Measurements from ENCODE around the gene PIK3R3. TPM values are rescaled to one million over a fixed set of nuclear protein-coding genes. Genes with fewer than 3 reads are reported as not detected.

The PIK3R3 gene
- total and polyA plus RNA-seq, 9 of the 15 experiments (the other 6 are each of a cell fraction or from before 2014, with no cell fraction given), result 1.4 to 7.7 (median 4.6) TPM

- TF ChIP-seq ZNF507 (tag; conservative IDR thresholded peaks at IDR 0.05) (no peak), NFYB (IDR thresholded peaks at IDR 0.05; ENCODE audit: extremely low read depth, insufficient read length) (peak; percentile 50), NR0B1 (IDR thresholded peaks at IDR 0.05; ENCODE audit: partially characterized antibody) (no peak), ELF2 (CRISPR knock-in tag; IDR thresholded peaks at IDR 0.05) (0 out of 2 replicates have a peak, but pooled peaks have one; percentile 8), CEBPB (tag; IDR thresholded peaks at IDR 0.05) (no peak), ZFP91 (CRISPR knock-in tag; IDR thresholded peaks at IDR 0.05) (0 out of 2 replicates have a peak, but pooled peaks have one; percentile 16), PCBP1 (IDR thresholded peaks at IDR 0.05; ENCODE audit: low read depth, low read length, poor library complexity, severe bottlenecking) (no peak), POLR2A (conservative IDR thresholded peaks at IDR 0.05) (no peak), HOMEZ (CRISPR knock-in tag; IDR thresholded peaks at IDR 0.05) (no peak), SIX5 (IDR thresholded peaks at IDR 0.05; ENCODE audit: borderline replicate concordance in 1 of 2, insufficient read depth in 1 of 2, low read depth in 1 of 2, low read length in 2 of 2) (no peak), BRD9 (IDR thresholded peaks at IDR 0.05; ENCODE audit: low read depth, partially characterized antibody) (no peak), NBN (IDR thresholded peaks at IDR 0.05; ENCODE audit: low read depth) (no peak), ZNF384 (IDR thresholded peaks at IDR 0.05; ENCODE audit: low read depth, low read length) (no peak), RBM34 (IDR thresholded peaks at IDR 0.05; ENCODE audit: borderline replicate concordance, insufficient read depth, low read length) (no peak), BMI1 (IDR thresholded peaks at IDR 0.05; ENCODE audit: low read length) (no peak), HNRNPH1 (optimal IDR thresholded peaks at IDR 0.05; ENCODE audit: low read depth, low read length) (no peak), ERF (CRISPR knock-in tag; IDR thresholded peaks at IDR 0.05) (no peak), TFE3 (CRISPR knock-in tag; IDR thresholded peaks at IDR 0.05) (no peak)
These were observed 67.0 kb downstream of the PIK3R3 start (continued) for GRCh38 chr1:46065405-46065804.

All from K562 (cell line).